Measurements from ENCODE around the gene TFR2. TPM values are rescaled to one million over a fixed set of nuclear protein-coding genes. Genes with fewer than 3 reads are reported as not detected.

Gene TFR2
- total RNA-seq, 2 donors from 2014 or later = 0.19 TPM; not detected in 1

- H3K27me3 ChIP-seq = no peaks in the 10 kb centered on the region
- no peak overlapping the region for H3K4me3 ChIP-seq
- H3K27ac ChIP-seq = no peak overlapping the region
- DNase-seq (ENCODE audit: low spot score) = no peak
- H3K9me3 ChIP-seq = no peaks in the 10 kb centered on the region
- TF ChIP-seq CTCF (IDR thresholded peaks at IDR 0.05) = no peak
- no peaks in the 10 kb centered on the region for H3K4me1 ChIP-seq
- peaks cover 81% of the 10 kb centered on the region for H3K36me3 ChIP-seq
These were observed 64.2 kb downstream of the TFR2 start for GRCh38 chr7:100577103-100577502.

- Histone ChIP-seq H3K4me3 (no peak overlapping the region), H3K9me3 (no peaks in the 10 kb centered on the region), H3K27me3 (no peaks in the 10 kb centered on the region), H3K27ac (no peak overlapping the region), H3K4me1 (no peaks in the 10 kb centered on the region), H3K36me3 (peaks cover 75% of the 10 kb centered on the region)
- DNase-seq (ENCODE audit: low spot score) = no peak
- no peak for TF ChIP-seq CTCF (IDR thresholded peaks at IDR 0.05)
These were observed 64.9 kb downstream of the TFR2 start for GRCh38 chr7:100576384-100576993.

- Histone ChIP-seq H3K4me3 (no peak overlapping the region), H3K36me3 (peaks cover 68% of the 10 kb centered on the region), H3K27me3 (no peaks in the 10 kb centered on the region), H3K9me3 (no peaks in the 10 kb centered on the region), H3K27ac (no peak overlapping the region), H3K4me1 (no peaks in the 10 kb centered on the region)
- no peak for DNase-seq (ENCODE audit: low spot score)
- TF ChIP-seq CTCF (IDR thresholded peaks at IDR 0.05) = no peak
These were observed 65.5 kb downstream of the TFR2 start for GRCh38 chr7:100575746-100576383.

GRCh38 chr7:100575206-100575631, 66.1 kb downstream of the TFR2 start:
- Histone ChIP-seq H3K36me3 (peaks cover 62% of the 10 kb centered on the region), H3K27me3 (no peaks in the 10 kb centered on the region), H3K9me3 (no peaks in the 10 kb centered on the region), H3K4me1 (peaks cover 0 to 4% of the 10 kb centered on the region in 2 donors), H3K4me3 (no peak overlapping the region), H3K27ac (no peak overlapping the region)
- no peak for TF ChIP-seq CTCF (IDR thresholded peaks at IDR 0.05)
- no peak for DNase-seq (ENCODE audit: low spot score)

GRCh38 chr7:100574362-100575205, 66.8 kb downstream of the TFR2 start:
- Histone ChIP-seq H3K27ac (no peak overlapping the region), H3K27me3 (no peaks in the 10 kb centered on the region), H3K4me3 (no peak overlapping the region), H3K9me3 (no peaks in the 10 kb centered on the region), H3K4me1 (peaks cover 0 to 10% of the 10 kb centered on the region in 2 donors), H3K36me3 (peaks cover 56% of the 10 kb centered on the region)
- DNase-seq (ENCODE audit: low spot score) = no peak
- no peak for TF ChIP-seq CTCF (IDR thresholded peaks at IDR 0.05)
